Tibial nerve (tissue), 4 donors: ENCODE results near the gene S1PR1. TPM values are rescaled to one million over a fixed set of nuclear protein-coding genes. Genes with fewer than 3 reads are reported as not detected.
"Not testable (repeated sequence)": the region's sequence is repeated elsewhere in the genome, so short reads cannot be mapped to it uniquely, and the experiment has no call there.

ENCODE experiments used
- DNase-seq, 2 donors: peaks; one replicate each; pipeline ENCODE4 v3.0.0-alpha.2; 2019; ENCODE audit warnings: low spot score in 2 of 2
- H3K27ac ChIP-seq, 4 donors: fragments of 200-600 bp; sonication (generic) in 3 of 4; one replicate each; pipeline ENCODE4 v1.5.1; 2017 to 2019; ENCODE audit warnings: mild to moderate bottlenecking in 1 of 4
- H3K27me3 ChIP-seq, 2 donors: fragments of 200-600 bp; sonication (generic) in 1 of 2; one replicate each; pipeline versions ENCODE4 v1.5.1 to v1.6.0; 2017 to 2019
- H3K36me3 ChIP-seq, 3 donors: fragments of 200-600 bp; sonication (generic); one replicate each; pipeline ENCODE4 v1.5.1; 2018 to 2019
- H3K4me1 ChIP-seq, 4 donors: fragments of 200-600 bp; sonication (generic) in 3 of 4; one replicate each; pipeline ENCODE4 v1.5.1; 2017 to 2019
- H3K4me3 ChIP-seq, 4 donors: fragments of 200-600 bp; sonication (generic) in 3 of 4; one replicate each; pipeline ENCODE4 v1.5.1; 2017 to 2019; ENCODE audit warnings: mild to moderate bottlenecking in 1 of 4, moderate library complexity in 1 of 4
- H3K9me3 ChIP-seq, 4 donors: fragments of 200-600 bp; sonication (generic) in 3 of 4; one replicate each; pipeline ENCODE4 v1.5.1; 2017 to 2019
- EP300 ChIP-seq, 2 donors: sonication (generic); formaldehyde crosslinking; IDR thresholded peaks; one replicate each; pipeline ENCODE4 v1.6.1; 2017; ENCODE audit warnings: antibody characterized with exemption in 2 of 2, mild to moderate bottlenecking in 1 of 2
- POLR2A ChIP-seq, 2 donors: fragments of 450-650 bp; IDR thresholded peaks; one replicate each; pipeline ENCODE4 v1.6.1; 2017; ENCODE audit warnings: antibody characterized with exemption in 2 of 2, mild to moderate bottlenecking in 2 of 2, moderate library complexity in 2 of 2
- WGBS, 2 donors: methylation state at CpG; one replicate each; pipeline ENCODE4 v1.1.5; 2018; 5-methylcytosine and 5-hydroxymethylcytosine counted together
- total RNA-seq, 4 donors: library from RNA; depleted of rRNA; stranded (reverse); fragments of >200 nt; gene quantifications; one replicate each; pipeline ENCODE4 v1.1.0, GENCODE V29; 2016
- TF ChIP-seq, protein P1 (sequence below), 5 experiments: fragments of 200-600 bp in 3 of 5; fragments of 450-650 bp in 2 of 5; sonication (generic) in 3 of 5; IDR thresholded peaks; one replicate each; pipeline ENCODE4 v1.5.1; 2016 to 2019; ENCODE audit warnings: antibody characterized with exemption in 5 of 5, mild to moderate bottlenecking in 3 of 5, moderate library complexity in 2 of 5

Gene S1PR1
- total RNA-seq, 4 donors from 2014 or later, result 22.2 to 101 (median 59.4) TPM

DNA sequence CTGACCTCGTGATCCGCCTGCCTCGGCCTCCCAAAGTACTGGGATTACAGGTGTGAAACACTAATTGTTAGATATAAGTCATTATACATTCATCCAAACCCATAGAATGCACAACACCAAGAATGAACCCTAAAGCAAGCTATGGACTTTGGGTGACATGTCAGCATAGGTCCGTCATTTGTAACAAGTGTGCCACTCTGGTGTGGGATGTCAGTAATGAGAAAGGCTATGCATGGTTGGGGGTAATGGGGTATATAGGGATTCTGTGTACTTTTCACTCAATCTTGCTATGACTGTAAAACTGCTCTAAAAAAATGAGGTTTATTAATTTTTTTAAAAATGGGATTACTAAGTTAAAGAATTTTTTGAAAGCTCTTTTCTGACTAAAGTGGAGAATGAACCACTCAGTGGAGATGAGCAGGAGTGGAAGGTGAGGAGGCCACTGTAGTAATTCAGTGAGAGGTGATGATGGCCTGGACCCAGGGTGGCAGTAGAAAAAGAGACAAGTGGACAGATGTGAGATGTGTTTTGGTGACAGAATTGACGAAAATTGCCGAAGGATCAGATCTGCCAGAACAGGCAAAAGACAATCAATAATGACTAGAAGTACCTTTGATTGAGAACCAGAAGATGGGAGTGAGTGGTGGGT, 21.3 kb upstream of the S1PR1 start:
- TF ChIP-seq EP300 (IDR thresholded peaks at IDR 0.05) (no peak), POLR2A (IDR thresholded peaks at IDR 0.05) (no peak)
- TF ChIP-seq, protein P1, sequence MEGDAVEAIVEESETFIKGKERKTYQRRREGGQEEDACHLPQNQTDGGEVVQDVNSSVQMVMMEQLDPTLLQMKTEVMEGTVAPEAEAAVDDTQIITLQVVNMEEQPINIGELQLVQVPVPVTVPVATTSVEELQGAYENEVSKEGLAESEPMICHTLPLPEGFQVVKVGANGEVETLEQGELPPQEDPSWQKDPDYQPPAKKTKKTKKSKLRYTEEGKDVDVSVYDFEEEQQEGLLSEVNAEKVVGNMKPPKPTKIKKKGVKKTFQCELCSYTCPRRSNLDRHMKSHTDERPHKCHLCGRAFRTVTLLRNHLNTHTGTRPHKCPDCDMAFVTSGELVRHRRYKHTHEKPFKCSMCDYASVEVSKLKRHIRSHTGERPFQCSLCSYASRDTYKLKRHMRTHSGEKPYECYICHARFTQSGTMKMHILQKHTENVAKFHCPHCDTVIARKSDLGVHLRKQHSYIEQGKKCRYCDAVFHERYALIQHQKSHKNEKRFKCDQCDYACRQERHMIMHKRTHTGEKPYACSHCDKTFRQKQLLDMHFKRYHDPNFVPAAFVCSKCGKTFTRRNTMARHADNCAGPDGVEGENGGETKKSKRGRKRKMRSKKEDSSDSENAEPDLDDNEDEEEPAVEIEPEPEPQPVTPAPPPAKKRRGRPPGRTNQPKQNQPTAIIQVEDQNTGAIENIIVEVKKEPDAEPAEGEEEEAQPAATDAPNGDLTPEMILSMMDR (IDR thresholded peaks at IDR 0.05), result no peak
- 94 to 95% methylated on average over 6 of the region's 6 CpGs for WGBS, 2 donors
- DNase-seq, result no peak

DNA sequence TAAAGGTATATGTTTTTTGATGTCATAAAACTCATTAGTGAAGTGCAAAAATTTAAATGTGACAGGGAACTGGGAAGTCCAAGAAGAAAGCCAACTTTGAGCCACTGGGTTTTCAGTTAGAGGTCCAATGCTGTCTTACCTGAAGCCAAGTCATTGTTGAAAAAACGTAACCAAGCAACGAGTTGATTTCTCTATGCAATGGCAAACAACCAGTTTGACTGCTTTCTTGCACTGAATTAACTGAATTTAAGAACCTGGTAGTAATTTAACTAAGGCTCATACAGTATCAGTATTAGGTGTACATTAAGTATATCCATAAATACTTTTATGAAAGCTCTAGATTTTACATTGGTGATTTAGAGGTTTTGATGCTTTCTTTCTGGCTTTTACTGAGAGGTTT, 20.2 kb upstream of the S1PR1 start:
- 73 to 74% methylated on average over 2 of the region's 2 CpGs for WGBS, 2 donors
- H3K9me3 ChIP-seq, result no peaks in the 10 kb centered on the region

More for the DNA sequence above, 21.3 kb upstream of the S1PR1 start:
- Histone ChIP-seq H3K4me3 (no peak overlapping the region), H3K27ac (no peak overlapping the region), H3K36me3 (no peaks in the 10 kb centered on the region), H3K9me3 (no peaks in the 10 kb centered on the region), H3K27me3 (no peaks in the 10 kb centered on the region), H3K4me1 (no peaks in the 10 kb centered on the region)

DNA sequence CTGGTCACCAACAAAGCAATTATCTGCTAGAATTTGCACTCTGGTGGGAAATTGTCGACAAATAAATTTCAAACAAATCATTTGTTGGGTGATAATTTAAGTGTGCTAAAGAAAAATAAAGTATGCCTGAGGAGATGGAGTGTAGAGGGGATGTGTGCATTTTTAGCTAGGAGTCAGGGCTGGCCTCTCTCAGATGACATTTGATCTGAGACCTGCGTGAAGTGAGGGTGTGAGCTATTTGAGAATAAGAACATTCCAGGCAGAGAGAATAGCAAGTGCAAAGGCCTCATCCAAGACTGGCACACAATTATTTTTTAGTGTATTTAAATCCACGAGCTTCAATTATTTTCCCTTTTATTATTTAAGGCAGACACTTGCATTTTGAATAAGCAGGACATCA, 19.7 kb upstream of the S1PR1 start:
- no peak for TF ChIP-seq EP300 (IDR thresholded peaks at IDR 0.05)
- TF ChIP-seq POLR2A (IDR thresholded peaks at IDR 0.05), result no peak
- TF ChIP-seq, protein P1 (IDR thresholded peaks at IDR 0.05), result no peak
- 68 to 73% methylated on average over 3 of the region's 3 CpGs for WGBS, 2 donors

More for the DNA sequence above, 20.2 kb upstream of the S1PR1 start:
- Histone ChIP-seq H3K4me1 (no peaks in the 10 kb centered on the region), H3K27me3 (no peaks in the 10 kb centered on the region), H3K27ac (no peak overlapping the region), H3K4me3 (no peak overlapping the region), H3K36me3 (no peaks in the 10 kb centered on the region)
- TF ChIP-seq EP300 (IDR thresholded peaks at IDR 0.05), result no peak
- TF ChIP-seq POLR2A (IDR thresholded peaks at IDR 0.05), result no peak
- TF ChIP-seq, protein P1 (IDR thresholded peaks at IDR 0.05), result no peak
- no peak for DNase-seq

DNA sequence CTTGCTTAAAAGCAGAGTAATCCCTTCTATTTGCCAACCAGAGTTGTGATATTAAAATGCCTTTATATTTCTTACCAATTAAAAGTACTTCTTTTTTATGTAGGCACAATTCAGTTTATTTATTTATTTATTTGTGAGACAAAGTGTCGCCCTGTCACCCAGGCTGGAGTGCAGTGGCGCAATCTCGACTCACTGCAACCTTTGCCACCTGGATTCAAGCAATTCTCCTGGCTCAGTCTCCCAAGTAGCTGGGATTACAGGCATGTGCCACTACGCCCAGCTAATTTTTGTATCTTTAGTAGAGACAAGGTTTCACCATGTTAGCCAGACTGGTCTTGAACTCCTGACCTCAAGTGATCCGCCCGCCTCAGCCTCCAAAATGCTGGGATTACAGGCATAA, 17.9 kb upstream of the S1PR1 start:
- not testable (repeated sequence) for DNase-seq, H3K4me3 ChIP-seq, H3K36me3 ChIP-seq, H3K27me3 ChIP-seq, H3K27ac ChIP-seq, H3K4me1 ChIP-seq, H3K9me3 ChIP-seq
- WGBS, 2 donors, result 90 to 92% methylated on average over 6 of the region's 6 CpGs

More for the DNA sequence above, 19.7 kb upstream of the S1PR1 start:
- no peak for DNase-seq
- Histone ChIP-seq H3K4me1 (no peaks in the 10 kb centered on the region), H3K9me3 (no peaks in the 10 kb centered on the region), H3K4me3 (no peak overlapping the region), H3K36me3 (no peaks in the 10 kb centered on the region), H3K27ac (no peak overlapping the region), H3K27me3 (no peaks in the 10 kb centered on the region)

DNA sequence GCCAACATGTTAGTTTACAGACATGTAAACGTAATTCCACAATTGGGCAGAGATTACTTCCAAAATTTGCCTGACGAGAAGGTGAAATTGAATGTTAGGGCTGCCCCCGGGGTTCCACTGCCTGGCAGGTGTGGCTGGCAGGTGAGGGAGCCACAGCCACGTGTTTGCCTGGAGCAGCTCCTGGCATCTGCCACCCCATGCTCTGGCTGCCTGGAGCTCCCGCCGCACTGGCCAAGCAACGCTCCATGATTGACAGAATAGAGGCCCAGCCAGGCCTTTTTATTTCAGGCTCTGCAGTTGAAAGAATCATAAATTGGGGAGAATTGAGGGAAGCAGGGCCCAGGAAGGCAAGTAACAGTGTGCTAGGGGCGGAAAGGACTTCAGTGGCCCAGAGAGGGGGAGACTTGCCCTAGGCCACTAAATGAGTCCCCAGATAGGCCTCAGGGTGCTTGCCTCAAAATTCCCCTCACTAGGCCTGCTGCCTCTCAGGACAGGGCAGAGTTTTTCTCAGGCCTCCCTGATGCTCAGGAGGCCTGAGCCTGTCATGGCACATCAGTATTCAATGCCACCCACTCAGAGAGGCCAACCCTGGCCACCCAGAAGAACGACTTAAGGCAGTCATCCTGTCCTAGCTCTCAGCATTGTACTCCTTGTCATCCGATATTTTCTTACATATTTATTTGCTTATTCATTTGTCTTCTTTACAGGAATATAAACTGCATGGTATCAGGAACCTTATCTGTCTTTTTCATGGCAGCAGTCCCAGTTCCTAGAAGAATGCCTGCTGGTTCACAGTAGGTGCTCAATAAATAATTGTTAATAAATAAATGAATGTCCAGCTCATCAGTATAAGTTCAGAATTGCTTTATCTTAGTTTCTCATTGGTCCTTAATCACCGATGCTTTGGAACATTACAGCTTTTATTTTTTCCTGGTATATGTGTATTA, 16.6 kb upstream of the S1PR1 start:
- TF ChIP-seq, protein P1 (IDR thresholded peaks at IDR 0.05), result no peak
- no peak for TF ChIP-seq POLR2A (IDR thresholded peaks at IDR 0.05)
- TF ChIP-seq EP300 (IDR thresholded peaks at IDR 0.05), result no peak
- WGBS, 2 donors, result 82 to 87% methylated on average over 11 of the region's 11 CpGs

More for the DNA sequence above, 16.6 kb upstream of the S1PR1 start:
- no peak overlapping the region for H3K27ac ChIP-seq
- no peak for DNase-seq
- no peaks in the 10 kb centered on the region for H3K9me3 ChIP-seq
- H3K27me3 ChIP-seq, result no peaks in the 10 kb centered on the region
- H3K36me3 ChIP-seq, result no peaks in the 10 kb centered on the region
- H3K4me1 ChIP-seq, result no peaks in the 10 kb centered on the region
- H3K4me3 ChIP-seq, result no peak overlapping the region
